ENCODE results near the gene OPN1MW. TPM values are rescaled to one million over a fixed set of nuclear protein-coding genes. Genes with fewer than 3 reads are reported as not detected.

OPN1MW gene
- total and polyA plus RNA-seq, 2 donors (not counting 1 experiment from before 2014, with no cell fraction given), result not detected

Other genes starting within 250 kb of the OPN1MW start
- gene NAA10, start 247.6 kb upstream of the OPN1MW start, total RNA-seq, result 31.6 and 37.0 TPM in 2 replicates
- gene NAA10, start 247.6 kb upstream of the OPN1MW start, polyA plus RNA-seq, result 66.2 and 115 TPM in 2 replicates
- 5.4 and 8.8 TPM in 2 replicates for gene RENBP, start 238.0 kb upstream of the OPN1MW start, total RNA-seq
- 0.90 and 0.92 TPM in 2 replicates for gene RENBP, start 238.0 kb upstream of the OPN1MW start, polyA plus RNA-seq
- 7.4 and 10.2 TPM in 2 replicates for gene HCFC1, start 210.8 kb upstream of the OPN1MW start, total RNA-seq
- gene HCFC1, start 210.8 kb upstream of the OPN1MW start, polyA plus RNA-seq, result 3.0 and 6.7 TPM in 2 replicates
- 6.4 and 8.3 TPM in 2 replicates for gene TMEM187, start 209.8 kb upstream of the OPN1MW start, total RNA-seq
- 4.6 and 4.7 TPM in 2 replicates for gene TMEM187, start 209.8 kb upstream of the OPN1MW start, polyA plus RNA-seq
- 61.1 and 65.9 TPM in 2 replicates for gene IRAK1, start 162.7 kb upstream of the OPN1MW start, total RNA-seq
- 25.9 and 48.1 TPM in 2 replicates for gene IRAK1, start 162.7 kb upstream of the OPN1MW start, polyA plus RNA-seq
- 15.4 and 24.9 TPM in 2 replicates for gene MECP2, start 84.9 kb upstream of the OPN1MW start, total RNA-seq
- 11.5 and 11.6 TPM in 2 replicates for gene MECP2, start 84.9 kb upstream of the OPN1MW start, polyA plus RNA-seq
- gene OPN1LW, start 38.4 kb upstream of the OPN1MW start, total RNA-seq, result not detected in 2 replicates
- gene OPN1LW, start 38.4 kb upstream of the OPN1MW start, polyA plus RNA-seq, result not detected in 2 replicates
- not detected in 2 replicates for gene OPN1MW2, start 37.2 kb downstream of the OPN1MW start, total RNA-seq
- not detected in 2 replicates for gene OPN1MW2, start 37.2 kb downstream of the OPN1MW start, polyA plus RNA-seq
- gene OPN1MW3, start 75.0 kb downstream of the OPN1MW start, total RNA-seq, result not detected in 2 replicates
- gene OPN1MW3, start 75.0 kb downstream of the OPN1MW start, polyA plus RNA-seq, result not detected in 2 replicates
- not detected in 2 replicates for gene TEX28, start 112.5 kb downstream of the OPN1MW start, total RNA-seq
- gene TEX28, start 112.5 kb downstream of the OPN1MW start, polyA plus RNA-seq, result not detected in 2 replicates
- gene TKTL1, start 113.2 kb downstream of the OPN1MW start, total RNA-seq, result not detected in 2 replicates
- not detected in 2 replicates for gene TKTL1, start 113.2 kb downstream of the OPN1MW start, polyA plus RNA-seq
- gene FLNA, start 192.0 kb downstream of the OPN1MW start, total RNA-seq, result 2,298 and 2,728 TPM in 2 replicates
- 654 and 799 TPM in 2 replicates for gene FLNA, start 192.0 kb downstream of the OPN1MW start, polyA plus RNA-seq
- gene EMD, start 196.7 kb downstream of the OPN1MW start, total RNA-seq, result 23.4 and 26.4 TPM in 2 replicates
- 72.1 and 82.4 TPM in 2 replicates for gene EMD, start 196.7 kb downstream of the OPN1MW start, polyA plus RNA-seq
- gene RPL10, start 215.8 kb downstream of the OPN1MW start, total RNA-seq, result 2,291 and 2,319 TPM in 2 replicates
- 4,015 and 4,527 TPM in 2 replicates for gene RPL10, start 215.8 kb downstream of the OPN1MW start, polyA plus RNA-seq
- 13.9 and 38.5 TPM in 2 replicates for gene DNASE1L1, start 226.7 kb downstream of the OPN1MW start, total RNA-seq
- 11.3 and 13.6 TPM in 2 replicates for gene DNASE1L1, start 226.7 kb downstream of the OPN1MW start, polyA plus RNA-seq
- gene TAFAZZIN, start 228.9 kb downstream of the OPN1MW start, total RNA-seq, result 17.7 and 21.6 TPM in 2 replicates
- 11.2 and 12.1 TPM in 2 replicates for gene TAFAZZIN, start 228.9 kb downstream of the OPN1MW start, polyA plus RNA-seq
- 38.8 and 59.8 TPM in 2 replicates for gene ATP6AP1, start 246.1 kb downstream of the OPN1MW start, total RNA-seq
- 86.9 and 89.7 TPM in 2 replicates for gene ATP6AP1, start 246.1 kb downstream of the OPN1MW start, polyA plus RNA-seq

All from fibroblast of lung (primary cell).